HuH-7 (cell line): ENCODE measurements around the gene RAB6B.
A peak's percentile ranks its signal among the peaks of the same experiment; 100 is the strongest.
"Not testable (repeated sequence)": the region's sequence is repeated elsewhere in the genome, so short reads cannot be mapped to it uniquely, and the experiment has no call there.

Experiments
- DNase-seq: peaks from one replicate; pipeline ENCODE4 v3.0.0; 2011; ENCODE audit warnings: low spot score

The RAB6B gene

DNA sequence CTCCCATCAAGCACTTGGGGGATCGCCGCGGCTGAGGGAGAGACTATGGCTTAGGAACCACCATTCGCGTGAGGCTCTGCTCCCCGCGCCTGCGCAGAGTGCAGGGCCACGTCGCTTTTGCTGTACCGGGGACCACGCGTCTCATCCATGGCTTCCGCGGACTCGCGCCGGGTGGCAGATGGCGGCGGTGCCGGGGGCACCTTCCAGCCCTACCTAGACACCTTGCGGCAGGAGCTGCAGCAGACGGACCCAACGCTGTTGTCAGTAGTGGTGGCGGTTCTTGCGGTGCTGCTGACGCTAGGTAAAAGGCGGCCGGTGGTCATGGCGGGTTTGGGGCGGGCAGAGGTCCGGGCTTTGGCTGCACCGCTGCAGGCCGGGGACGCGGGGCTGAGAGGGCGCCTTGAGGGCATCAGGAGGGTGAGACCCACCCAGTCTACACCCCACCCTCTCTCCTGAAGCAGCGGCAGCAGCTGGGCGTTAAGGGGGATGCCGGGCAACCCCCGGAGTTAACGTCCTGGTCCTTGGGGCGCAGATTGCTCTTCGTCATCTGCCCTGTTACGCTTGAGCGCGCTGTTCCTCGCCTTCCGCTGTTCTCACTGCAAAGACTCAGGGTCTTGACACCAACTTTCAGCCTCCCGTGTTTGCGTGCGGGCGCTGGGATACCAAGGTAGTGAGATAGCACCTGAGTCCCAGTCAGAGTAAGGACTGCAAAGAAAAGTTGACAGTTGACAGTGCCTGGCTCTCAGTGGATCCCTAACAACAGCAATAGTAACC, 89.8 kb downstream of the RAB6B start, which contains the start of gene SRPRB:
SRPRB (plus strand) TSS at position 114 of the 774 bp plus-strand sequence; CDS start at position 148, 34 bp downstream.
- DNase-seq: peak; percentile 97

DNA sequence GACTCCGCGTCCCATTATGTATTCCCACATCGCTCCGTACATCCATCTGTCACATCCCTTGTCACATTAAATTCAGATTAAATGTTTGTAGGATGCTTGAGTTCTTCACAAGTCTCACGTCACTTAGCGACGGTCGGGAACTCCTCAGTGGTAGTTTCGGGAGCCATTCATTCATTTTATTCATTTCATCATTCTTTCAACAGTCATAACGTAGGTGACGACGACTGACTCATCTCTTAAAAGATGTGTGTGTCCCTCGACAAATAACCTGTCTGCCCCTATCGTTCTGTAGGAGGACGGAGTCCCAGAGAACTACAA, 90.3 kb downstream of the RAB6B start:
- DNase-seq: no peak

DNA sequence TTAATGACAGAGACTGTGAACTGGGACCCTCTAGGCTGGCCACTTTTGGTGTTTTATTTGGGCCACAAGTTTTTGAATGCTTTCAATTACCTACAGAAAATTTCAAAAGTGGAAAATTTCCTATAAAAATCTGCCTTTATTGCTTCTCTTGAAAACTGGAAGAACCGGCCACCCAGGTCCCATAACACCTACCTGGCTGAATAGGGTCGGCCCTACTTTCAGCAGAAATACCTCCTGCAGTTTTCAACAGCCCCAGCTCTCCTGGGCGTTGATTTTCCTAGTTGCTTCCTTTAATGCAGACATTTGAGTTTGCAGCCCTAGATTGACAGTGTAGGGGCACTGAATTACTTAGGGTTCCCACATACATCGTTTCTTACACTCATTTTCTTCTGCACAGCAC, 90.8 kb downstream of the RAB6B start:
- no peak for DNase-seq

DNA sequence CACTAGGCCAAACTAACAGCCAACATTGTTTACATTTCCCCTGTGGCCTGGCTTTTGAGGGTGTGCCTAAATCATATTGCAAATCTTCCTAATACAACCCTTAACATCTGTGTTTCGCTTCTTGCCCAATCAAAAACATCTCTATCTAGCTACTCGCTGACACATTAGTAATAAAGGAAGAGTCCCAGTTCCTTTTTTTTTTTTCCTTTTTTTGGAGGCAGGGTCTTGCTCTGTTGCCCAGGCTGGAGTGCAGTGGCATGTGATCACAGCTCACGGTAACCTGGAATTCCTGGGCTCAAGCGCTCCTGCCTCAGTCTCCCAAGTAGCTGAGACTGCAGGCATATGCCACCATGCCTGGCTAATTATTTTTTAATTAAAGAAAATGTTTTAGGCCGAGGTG, 92.2 kb downstream of the RAB6B start:
- DNase-seq: no peak

DNA sequence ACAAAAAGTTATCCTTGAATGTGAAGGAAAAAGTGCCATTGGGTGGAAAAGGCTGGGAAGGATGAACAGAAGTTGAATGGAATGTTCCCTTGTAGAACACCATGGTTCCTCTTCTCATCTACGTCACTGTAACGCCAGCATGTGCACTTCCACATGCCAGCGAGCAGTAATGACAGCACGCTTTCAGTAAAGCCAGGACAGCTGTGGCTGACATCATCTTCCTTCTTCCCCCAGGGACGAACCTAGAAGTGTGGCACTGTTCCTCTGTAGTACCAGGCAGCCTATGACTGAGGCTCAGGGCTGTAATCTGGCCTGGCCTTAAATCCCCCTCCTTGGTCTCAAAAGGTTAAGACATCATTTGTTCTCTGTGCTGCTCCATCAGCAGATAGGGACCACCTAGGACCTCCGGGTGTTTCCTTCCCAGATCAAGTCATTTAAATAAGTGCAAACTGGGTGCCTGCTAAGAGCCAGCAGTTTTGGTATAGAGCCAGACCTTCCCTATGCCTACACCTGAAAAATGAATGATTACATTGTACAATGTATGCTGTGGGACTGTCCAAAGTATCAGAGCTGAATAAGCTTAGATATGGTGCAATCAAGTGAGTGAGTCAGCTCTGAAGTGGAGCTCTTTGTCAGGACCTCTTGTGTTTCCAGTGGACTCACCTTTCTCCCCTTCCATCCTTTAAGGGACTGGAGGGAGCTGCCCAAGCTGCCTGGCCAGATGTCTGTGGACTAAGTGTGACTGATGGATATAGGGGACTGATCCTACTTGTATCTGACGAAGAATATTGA, 95.7 kb downstream of the RAB6B start:
- no peak for DNase-seq

DNA sequence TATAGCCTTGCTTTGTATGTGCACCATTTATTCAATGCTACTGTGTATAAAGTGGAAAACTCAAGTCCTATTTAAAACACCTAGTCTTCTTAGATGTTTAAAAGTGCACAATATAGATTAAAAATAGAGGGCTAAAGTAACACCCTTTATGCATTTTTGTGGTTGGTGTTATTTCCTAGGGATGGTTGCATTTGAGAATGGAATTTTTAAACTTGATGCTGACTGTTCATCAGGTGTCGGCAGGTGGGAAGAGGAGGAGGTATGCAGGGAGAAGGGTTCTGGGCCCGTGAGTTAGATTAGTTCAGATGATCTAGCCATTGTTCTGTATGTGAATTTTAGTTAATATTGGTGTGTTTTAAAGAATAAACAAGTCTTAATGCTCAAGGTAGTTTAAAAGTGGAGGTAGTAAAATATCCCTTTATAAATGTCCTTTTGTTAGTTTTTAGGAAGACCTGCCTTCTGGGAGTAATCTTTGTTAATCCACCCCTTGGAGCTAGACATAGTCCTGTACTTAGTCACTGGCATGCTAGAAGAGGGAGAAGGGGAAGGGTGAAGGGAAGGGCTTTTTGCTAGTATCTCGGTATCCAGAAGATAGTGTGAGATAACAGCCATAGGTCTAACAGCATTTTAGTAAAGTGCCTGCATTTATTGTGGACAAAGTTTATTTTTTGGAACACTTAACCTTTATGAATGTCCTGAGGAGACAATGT, 98.1 kb downstream of the RAB6B start:
- DNase-seq: no peak

DNA sequence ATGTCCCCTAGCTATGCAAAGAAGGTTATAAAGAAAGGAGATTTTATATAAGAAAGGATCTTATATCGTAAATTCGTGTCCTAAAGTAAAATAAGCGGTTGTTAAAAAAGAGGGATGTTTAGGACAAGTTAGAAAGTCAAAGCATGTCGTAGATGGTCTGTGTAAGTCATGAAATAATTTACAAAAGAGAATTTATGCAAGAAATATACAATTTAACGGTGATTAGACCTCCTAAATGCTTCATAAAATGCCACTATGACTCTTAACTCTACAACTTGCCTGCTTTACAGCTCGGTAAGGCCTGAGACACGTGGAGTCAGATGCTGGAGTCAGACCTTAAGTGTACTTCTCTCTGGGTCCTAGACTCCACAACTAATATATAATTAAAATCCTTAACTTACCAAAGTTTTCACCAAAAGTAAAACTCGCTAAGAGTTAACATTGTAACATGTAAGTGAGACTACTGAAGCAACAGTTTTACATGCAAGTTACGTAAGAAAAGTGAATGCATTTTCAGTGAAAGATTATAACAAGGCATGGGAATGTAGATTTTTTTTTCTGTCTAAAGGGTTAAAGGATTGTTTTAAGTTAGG, 103.4 kb downstream of the RAB6B start:
- no peak for DNase-seq

DNA sequence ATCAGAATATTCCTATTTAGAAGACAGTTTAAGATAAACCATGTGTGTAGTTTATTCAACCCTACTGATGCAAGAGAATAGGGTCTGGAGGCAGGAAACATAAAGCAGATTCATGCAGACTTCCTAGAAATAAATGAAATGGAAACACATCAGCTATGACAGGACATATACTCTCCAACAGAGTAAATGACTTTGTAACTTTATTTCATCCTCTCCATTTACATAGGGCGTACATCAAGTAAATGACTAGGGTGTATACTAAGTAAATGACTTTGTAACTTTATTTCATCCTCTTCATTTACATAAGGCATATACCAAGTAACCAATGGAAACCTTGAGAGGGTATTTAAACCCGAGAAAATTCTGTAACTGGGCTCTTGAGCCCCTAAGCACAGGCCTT, 107.7 kb downstream of the RAB6B start:
- no peak for DNase-seq

DNA sequence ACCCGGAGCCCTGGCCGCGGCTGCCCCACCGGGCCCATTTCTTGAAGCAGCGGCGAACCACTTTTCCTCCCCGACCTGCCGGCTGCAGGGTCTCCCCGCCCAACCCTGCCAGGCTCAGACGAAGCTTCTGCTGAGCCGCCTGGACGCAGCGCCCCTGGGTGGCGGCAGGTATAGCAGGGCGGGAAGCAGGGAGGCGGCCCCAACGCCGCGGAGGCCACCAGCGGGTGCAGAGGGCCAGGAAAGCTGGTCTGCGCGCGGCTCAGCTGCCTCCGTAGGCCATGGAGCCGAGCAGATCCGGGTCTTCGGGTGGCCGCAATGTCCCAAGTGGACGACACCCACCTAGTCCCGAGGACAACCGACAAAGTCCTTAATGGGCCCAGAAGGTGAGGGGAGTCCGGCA, 111.9 kb downstream of the RAB6B start:
- DNase-seq: no peak

DNA sequence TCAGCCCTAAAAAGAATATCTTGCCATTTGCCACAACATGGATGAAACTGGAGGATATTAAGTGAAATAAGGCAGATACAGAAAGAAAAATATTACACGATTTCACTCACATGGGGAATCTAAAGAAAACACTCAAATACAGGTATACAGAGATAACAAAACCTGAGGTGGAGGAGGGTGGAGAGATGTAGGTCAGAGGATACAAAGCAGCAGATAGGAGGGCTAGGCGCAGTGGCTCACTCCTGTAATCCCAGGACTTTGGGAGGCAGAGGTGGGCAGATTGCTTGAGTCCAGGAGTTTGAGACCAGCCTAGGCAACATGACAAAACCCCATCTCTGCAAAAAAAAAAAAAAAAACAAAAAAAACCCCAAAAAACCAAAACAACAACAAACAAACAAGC, 113.2 kb downstream of the RAB6B start:
- DNase-seq: no peak

DNA sequence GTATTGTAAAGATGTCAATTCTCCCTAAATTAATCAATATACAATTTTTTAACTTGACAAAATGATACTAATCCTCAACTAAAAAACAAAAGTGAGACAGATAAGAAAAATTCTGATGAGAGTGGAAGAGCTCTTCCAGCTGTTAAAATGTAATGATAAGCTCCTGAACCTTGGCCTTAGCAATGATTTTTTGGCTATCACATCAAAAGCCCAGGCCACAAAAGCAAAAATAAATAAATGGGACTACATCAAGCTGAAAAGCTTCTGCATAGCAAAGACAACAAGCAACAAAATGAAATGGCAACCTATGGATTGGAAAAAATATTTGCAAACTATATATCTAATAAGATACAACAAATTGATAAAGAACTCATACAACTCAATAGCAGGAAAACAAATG, 114.1 kb downstream of the RAB6B start:
- DNase-seq: no peak

DNA sequence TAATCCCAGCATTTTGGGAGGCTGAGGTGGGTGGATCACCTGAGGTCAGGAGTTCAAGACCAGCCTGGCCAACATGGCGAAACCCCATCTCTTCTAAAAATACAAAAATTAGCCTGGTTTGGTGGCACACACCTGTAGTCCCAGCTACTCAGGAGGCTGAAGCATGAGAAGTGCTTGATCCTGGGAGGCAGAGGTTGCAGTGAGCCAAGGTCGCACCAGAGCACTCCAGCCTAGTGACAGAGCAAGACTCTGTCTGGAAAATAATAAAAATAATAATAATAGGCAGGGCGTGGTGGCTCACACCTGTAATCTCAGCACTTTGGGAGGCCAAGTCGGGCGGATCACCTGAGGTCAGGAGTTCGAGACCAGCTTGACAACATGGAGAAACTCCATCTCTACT, 114.9 kb downstream of the RAB6B start:
- not testable (repeated sequence) for DNase-seq

DNA sequence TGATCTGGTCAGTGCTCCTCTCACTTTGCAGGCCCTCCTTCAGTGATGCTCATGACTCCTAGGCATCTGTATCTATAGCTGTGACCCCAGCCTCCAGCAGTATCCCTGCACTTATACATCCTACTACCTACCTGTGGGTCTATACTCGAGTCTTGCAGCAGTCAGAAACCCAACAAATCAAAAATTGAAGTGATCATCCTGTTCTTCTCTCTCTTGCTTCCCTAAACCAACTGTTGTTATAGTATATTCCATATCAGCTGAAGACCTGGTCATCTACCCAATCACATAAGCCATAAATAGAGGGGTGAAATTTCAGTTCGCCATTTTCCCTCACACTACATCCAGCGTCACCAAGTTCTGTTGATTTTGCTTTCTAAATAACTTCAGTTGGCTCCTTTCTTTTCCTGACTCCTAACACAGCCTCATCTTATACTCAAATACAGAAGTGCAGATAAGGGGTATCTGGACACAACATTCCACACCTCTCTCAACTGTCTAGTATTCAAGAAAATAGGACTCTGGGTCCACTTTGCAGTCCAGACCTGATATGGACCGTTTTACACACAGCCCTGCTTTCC, 116.0 kb downstream of the RAB6B start:
- no peak for DNase-seq

DNA sequence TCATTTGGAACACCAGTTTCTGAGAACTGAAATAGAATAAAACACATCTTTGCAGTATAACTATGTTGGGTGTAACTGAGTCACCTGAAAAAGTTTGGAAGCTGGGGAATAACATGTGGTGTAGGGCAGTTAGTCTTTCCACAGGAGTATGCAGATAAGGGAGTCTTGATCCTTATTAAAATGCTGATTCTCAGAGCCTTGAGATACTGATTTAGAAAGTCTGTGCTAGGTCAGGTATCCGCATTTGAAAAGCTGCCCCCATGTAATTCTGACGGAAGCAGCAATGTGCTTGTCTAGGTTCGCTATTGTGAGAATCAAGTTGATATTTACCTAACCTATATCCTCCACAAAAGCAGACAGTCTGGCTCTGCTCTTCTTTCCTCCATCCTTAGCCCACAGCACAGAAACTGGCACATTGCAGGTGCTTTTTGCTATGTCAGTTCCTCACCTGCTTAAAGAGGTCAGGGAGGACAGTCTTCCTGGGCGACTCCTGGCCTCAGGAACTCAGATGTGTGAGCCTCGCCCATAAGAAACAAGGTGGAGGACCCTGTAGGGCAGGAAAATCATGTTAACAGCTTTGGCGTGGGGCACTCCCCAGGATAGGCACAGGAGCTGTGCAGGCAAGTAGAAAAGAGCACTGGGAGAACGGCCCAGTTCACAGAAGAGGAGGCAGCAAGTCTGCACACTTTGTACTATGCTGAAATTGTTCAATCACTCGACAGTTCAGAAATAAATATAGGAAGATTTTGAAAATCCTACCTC, 117.7 kb downstream of the RAB6B start:
- DNase-seq: no peak

DNA sequence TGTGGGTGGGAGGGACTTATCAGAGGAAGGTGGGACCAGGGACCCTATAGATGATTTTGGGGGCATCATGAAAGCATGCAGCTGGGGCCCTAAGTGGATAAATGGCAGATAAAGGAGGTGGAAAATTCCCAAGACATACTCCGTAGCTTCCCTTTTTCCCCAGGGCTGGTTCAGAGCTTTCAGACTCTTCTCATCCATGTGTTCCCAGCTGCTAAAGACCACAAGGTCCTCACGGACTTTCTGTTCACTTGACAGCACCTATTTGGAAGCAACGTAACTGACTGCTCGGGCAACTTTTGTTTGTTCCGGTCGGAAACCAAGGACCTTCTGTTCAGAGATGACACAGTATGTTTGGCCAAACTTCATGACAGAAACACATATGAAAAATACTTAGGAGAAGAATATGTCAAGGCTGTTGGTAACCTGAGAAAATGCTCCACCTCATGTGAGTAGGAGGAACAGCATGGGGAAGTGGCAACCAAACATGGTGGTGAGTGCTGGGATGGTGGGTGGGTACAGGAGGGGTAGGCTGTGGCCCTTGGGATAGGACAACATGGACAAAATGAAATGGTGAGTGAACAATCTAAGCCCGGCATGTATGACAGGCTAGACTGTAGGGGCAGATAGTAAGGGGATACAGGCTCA, 118.8 kb downstream of the RAB6B start:
- no peak for DNase-seq

DNA sequence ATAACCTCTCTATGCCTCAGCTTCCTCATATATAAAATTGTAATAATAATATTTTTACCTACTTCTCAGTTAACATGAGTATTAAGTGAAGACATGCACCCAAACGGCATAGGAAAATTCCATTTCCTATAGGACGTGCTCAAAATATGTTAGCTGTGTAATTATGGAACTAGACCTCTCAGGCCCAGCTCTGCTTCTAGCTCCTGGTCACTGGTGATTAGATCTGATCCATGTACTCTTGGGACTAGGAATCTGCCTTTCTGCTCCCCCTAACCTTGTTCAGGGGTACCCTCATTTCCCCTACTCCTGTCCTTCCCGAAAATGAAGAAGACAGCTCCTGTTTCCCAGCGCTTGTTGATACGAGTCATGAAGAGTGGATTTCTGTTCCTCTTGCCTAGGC, 119.8 kb downstream of the RAB6B start:
- no peak for DNase-seq

DNA sequence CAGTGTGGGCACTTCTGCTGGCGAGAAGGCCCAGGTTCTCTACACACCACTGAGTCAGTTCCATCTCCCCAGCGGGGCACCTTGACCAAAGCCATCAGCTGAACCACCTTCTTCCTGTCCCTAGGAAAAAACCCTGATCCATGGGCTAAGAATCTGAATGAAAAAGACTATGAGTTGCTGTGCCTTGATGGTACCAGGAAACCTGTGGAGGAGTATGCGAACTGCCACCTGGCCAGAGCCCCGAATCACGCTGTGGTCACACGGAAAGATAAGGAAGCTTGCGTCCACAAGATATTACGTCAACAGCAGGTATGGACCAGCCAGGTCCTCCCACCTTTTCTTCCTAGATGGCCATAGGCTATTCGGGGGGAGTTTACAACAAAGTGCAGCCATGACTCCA, 120.4 kb downstream of the RAB6B start:
- no peak for DNase-seq
